ENCODE measurements around the gene MTFP1.
A peak's percentile ranks its signal among the peaks of the same experiment; 100 is the strongest.
"Not testable (repeated sequence)": the region's sequence is repeated elsewhere in the genome, so short reads cannot be mapped to it uniquely, and the experiment has no call there.

MTFP1 gene

GRCh38 chr22:30425616-30426387 is at the start of gene MTFP1:
TSS of gene MTFP1 (plus strand) at chr22:30425768. CDS start at chr22:30425880, 112 bp downstream.
- no peak for DNase-seq

GRCh38 chr22:30380011-30380410 is 45.6 kb upstream of the MTFP1 start:
- no peak for DNase-seq

GRCh38 chr22:30381264-30381663 is 44.3 kb upstream of the MTFP1 start:
- no peak for DNase-seq

GRCh38 chr22:30382340-30382739 is 43.2 kb upstream of the MTFP1 start:
- no peak for DNase-seq

GRCh38 chr22:30383061-30383460 is 42.5 kb upstream of the MTFP1 start:
- DNase-seq, result no peak

GRCh38 chr22:30385942-30386341 is 39.6 kb upstream of the MTFP1 start:
- no peak for DNase-seq

GRCh38 chr22:30386608-30386959 is 39.0 kb upstream of the MTFP1 start:
- DNase-seq, result no peak

- peak; percentile 44 for DNase-seq
Measured at GRCh38 chr22:30386960-30387827, 38.4 kb upstream of the MTFP1 start, which contains the start of gene RNF215. TSS of gene RNF215 (minus strand) at chr22:30387411. CDS start at chr22:30387313, 98 bp downstream.

GRCh38 chr22:30390974-30391691 is 34.4 kb upstream of the MTFP1 start:
- peak; percentile 14 for DNase-seq

- DNase-seq, result no peak
Measured at GRCh38 chr22:30392661-30393321, 32.8 kb upstream of the MTFP1 start.

GRCh38 chr22:30393322-30393680 is 32.3 kb upstream of the MTFP1 start:
- DNase-seq, result no peak

- no peak for DNase-seq
Measured at GRCh38 chr22:30393885-30394284, 31.7 kb upstream of the MTFP1 start.

GRCh38 chr22:30396871-30397655 is 28.5 kb upstream of the MTFP1 start, which contains the start of gene SEC14L2:
TSS of gene SEC14L2 (plus strand) at chr22:30397018. CDS start at chr22:30397117, 99 bp downstream.
- DNase-seq, result no peak

- DNase-seq, result no peak
Measured at GRCh38 chr22:30397656-30398635, 27.6 kb upstream of the MTFP1 start.

GRCh38 chr22:30398685-30399680 is 26.6 kb upstream of the MTFP1 start:
- DNase-seq, result no peak

- no peak for DNase-seq
Measured at GRCh38 chr22:30399718-30400117, 25.9 kb upstream of the MTFP1 start.

GRCh38 chr22:30400159-30400558 is 25.4 kb upstream of the MTFP1 start:
- no peak for DNase-seq

- not testable (repeated sequence) for DNase-seq
Measured at GRCh38 chr22:30401024-30401423, 24.5 kb upstream of the MTFP1 start.

Measured in NCI-H774 (cell line).